ENCODE data around the gene OSGIN1.

Gene OSGIN1

DNA sequence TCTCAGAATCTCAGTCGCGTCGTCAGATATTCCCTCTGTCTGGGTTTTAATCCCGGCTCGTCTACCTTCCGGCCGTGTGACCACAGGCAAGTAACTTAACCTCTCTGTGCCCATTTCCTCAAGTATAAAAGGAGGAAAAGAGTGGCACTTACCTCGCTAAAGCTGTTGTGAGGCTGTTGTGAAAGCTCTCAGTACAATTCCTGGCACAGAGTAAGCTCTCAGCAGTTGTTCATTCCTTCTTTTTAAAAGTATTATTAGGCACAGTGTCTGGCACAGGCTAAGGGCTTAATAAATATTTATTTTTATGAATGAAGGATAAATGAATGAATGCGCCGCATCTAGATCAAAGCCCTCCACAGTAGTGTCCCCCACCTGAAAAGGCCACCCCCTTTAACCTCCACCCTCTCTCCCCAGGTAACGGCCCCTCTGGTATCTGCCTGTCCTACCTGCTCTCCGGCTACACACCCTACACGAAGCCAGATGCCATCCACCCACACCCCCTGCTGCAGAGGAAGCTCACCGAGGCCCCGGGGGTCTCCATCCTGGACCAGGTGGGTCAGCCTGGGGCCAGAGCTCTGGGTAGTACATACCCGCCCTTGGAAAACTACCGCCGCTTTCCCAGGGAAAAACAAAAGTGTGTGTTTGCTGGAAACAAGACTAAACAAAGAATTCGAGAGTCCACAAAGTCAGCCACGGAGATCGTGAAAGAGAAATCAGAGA lies 6.0 kb downstream of the OSGIN1 start:
- DNase-seq: no peak

- DNase-seq: no peak
These were observed 6.8 kb downstream of the OSGIN1 start for GRCh38 chr16:83959656-83960434.

DNA sequence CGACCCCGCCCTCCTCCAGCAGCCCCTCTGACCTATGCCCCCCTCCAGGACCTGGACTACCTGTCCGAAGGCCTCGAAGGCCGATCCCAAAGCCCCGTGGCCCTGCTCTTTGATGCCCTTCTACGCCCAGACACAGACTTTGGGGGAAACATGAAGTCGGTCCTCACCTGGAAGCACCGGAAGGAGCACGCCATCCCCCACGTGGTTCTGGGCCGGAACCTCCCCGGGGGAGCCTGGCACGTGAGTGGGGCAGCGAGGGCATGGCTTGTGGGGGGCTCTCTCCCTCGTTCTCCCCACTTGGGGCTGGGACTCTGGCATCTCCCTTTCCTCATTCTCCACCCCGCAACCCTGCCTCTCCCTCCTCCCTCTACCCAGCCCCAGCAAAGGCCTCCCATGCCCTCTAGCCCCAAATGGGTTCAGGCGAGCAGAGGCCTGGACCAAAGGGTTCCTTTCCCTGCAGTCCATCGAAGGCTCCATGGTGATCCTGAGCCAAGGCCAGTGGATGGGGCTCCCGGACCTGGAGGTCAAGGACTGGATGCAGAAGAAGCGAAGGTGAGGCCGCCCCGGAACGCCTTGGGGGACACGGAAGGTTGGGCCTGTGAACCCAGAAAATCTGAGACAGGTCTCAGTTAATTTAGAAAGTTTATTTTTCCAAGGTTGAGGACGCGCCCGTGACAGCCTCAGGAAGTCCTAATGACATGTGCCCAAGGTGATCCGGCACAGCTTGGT lies 7.6 kb downstream of the OSGIN1 start:
- no peak for DNase-seq

GRCh38 chr16:83961591-83961990 lies 8.6 kb downstream of the OSGIN1 start:
- no peak for DNase-seq

GRCh38 chr16:83963277-83964119 lies 10.5 kb downstream of the OSGIN1 start:
- no peak for DNase-seq

GRCh38 chr16:83964684-83965443 lies 11.8 kb downstream of the OSGIN1 start:
- DNase-seq: no peak

DNA sequence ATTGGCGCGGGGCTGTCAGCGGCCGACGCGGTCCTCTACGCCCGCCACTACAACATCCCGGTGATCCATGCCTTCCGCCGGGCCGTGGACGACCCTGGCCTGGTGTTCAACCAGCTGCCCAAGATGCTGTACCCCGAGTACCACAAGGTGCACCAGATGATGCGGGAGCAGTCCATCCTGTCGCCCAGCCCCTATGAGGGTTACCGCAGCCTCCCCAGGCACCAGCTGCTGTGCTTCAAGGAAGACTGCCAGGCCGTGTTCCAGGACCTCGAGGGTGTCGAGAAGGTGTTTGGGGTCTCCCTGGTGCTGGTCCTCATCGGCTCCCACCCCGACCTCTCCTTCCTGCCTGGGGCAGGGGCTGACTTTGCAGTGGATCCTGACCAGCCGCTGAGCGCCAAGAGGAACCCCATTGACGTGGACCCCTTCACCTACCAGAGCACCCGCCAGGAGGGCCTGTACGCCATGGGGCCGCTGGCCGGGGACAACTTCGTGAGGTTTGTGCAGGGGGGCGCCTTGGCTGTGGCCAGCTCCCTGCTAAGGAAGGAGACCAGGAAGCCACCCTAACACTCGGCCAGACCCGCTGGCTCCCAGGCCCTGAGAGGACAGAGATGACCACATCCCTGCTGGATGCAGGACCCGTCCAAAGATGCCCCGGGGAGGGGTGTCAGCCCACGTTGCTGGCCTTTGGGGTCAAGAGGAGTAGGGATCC lies 12.6 kb downstream of the OSGIN1 start:
- DNase-seq: no peak

GRCh38 chr16:83966153-83966696 lies 13.2 kb downstream of the OSGIN1 start:
- no peak for DNase-seq

- DNase-seq: no peak
These were observed 14.1 kb downstream of the OSGIN1 start for GRCh38 chr16:83967091-83967490.

GRCh38 chr16:83967838-83968305 lies 14.8 kb downstream of the OSGIN1 start, which contains the start of gene NECAB2:
Gene NECAB2, plus strand, starts transcription at chr16:83968244. Its CDS starts 405 bp downstream, at chr16:83968649.
- DNase-seq: peak; percentile 25

GRCh38 chr16:83968306-83968851 lies 15.3 kb downstream of the OSGIN1 start:
- no peak for DNase-seq

DNA sequence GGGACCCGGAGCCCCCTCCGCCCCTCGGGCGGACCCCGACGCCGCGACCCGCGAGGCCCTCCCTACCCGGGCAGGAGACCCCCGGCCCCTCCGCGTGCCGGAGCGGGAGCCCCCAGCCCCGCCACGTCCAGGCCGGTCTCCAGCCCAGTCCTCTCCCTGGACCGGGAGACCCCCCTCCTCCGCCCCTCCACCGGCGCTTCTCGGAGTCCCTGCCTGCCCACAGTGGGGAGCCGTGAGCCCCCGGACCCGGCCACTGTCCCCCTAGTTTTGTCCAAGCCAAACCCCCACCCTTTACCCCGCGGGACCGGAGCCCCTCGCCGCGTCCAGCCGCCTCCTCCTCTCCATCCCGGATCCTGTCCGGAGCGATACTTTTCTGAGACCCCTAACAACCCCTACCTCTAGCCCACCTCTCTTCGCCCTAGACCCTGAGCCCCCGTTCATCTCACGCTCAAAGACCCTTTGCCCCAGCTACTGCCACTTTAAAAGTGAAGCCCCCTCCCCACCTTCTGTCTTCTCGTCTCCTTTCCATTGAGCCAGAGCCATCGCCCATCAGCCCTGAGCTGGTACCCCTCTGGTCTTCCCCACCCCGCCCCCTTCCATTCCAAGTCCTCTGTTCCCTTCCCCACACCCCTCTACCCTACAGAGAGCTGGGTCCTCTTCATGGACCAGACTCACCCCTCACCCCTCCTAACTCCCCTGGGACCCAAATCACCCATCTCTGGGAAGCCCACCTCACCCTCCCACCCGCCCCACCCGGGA lies 16.0 kb downstream of the OSGIN1 start:
- no peak for DNase-seq

GRCh38 chr16:83969771-83970429 lies 16.9 kb downstream of the OSGIN1 start:
- DNase-seq: no peak

DNA sequence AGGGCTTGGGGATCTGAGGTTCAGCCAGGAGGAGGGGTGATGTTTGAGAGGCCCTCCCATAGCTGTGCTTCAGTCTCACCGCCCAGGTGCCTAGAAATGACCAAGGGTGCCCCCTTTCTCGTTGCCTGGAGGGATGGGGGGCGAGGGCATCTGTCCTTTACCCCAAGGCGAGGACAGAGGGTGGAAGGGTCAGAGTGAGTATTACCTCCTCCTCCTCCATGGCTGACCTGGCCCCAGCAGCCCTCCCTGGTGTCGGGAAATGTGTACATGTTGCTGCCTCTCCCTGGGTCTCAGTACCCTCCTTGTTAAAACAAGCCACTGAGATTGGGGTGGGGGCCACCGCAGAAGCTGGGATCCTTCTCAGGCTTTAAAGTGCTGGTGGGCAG lies 17.4 kb downstream of the OSGIN1 start:
- DNase-seq: no peak

GRCh38 chr16:83971165-83972130 lies 18.4 kb downstream of the OSGIN1 start:
- no peak for DNase-seq

- no peak for DNase-seq
These were observed 19.4 kb downstream of the OSGIN1 start for GRCh38 chr16:83972256-83973008.

DNA sequence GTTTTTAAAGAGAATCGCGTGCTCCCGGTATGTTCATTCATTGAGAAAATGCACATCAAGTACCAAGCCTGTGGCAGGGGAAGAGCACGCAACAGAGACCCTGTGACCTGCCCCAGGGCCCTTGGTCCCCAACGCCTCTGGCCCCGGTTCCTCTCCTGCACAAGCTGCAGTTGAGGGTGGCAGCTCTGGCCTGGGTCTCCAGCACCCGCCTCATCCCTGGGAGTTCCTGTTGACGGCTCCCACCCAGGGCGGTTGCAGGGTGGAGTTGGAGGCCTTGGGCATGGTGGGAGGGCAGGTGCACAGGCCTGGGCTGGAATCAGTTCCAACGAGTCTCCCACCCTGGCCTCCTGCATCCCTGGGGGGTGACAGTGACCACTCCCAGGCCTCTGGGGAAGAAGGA lies 20.0 kb downstream of the OSGIN1 start:
- no peak for DNase-seq

Data from activated CD4-positive, alpha-beta T cell treated with anti-CD3 and anti-CD28 coated beads, Interleukin-2, Interleukin-6, amounts not matched to agents 100 ng/mL and 50 ng/mL, durations not matched to agents 16 hours and 8 hours (primary cell).